ENCODE measurements around the gene SKOR1.

Gene SKOR1

Small RNA genes lying within 50 kb of the gene (small RNA-seq; reads per million reads assigned to genes)
- gene RNU6-1 = 0.21 to 5.7 reads per million in 2 experiments
